Measurements from ENCODE around the gene BEND7. TPM values are rescaled to one million over a fixed set of nuclear protein-coding genes. Genes with fewer than 3 reads are reported as not detected.

Gene BEND7
- total and polyA plus RNA-seq, 9 of the 15 experiments (the other 6 are each of a cell fraction or from before 2014, with no cell fraction given): 1.3 to 11.4 (median 5.2) TPM

DNA sequence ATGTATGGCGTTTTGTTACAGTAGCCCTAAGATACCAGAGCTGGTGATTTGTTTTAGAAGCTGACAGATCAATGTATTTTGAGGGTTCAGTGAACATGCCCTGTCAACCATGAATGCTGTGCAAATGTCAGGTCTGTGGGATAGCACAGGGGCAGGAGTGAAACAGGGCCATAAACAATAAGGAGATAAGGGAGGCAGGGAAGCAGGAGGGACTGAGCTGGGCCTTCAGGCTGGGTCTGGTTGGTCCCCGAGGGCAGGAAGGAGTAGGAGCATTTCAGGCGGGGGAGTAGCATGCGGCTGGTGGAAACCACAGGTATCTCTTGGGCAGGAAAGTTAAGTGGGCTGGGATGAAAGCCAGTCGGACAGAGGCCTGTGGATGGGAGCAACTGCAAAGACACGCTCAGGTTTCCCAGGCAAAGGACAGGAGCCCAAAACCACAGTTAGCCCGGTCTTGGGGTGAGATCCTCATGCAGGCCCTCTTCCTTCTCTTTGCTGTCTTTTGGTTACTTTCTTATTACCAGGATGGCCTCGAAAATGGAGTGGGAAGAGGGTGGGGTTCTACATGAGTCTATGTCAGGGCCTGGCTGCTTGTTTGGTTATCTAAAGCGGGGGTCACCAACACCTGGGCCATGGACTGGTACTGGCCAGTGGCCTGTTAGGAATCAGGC is 111.2 kb downstream of the BEND7 start (continued):
- TF ChIP-seq ZNF592 (IDR thresholded peaks at IDR 0.05): peak; percentile 94
- no peak for TF ChIP-seq ZNF584 (CRISPR knock-in tag; IDR thresholded peaks at IDR 0.05; ENCODE audit: low read depth)
- TF ChIP-seq ZNF253 (CRISPR knock-in tag; conservative IDR thresholded peaks at IDR 0.05): no peak
- no peak for TF ChIP-seq MIER1 (IDR thresholded peaks at IDR 0.05; ENCODE audit: low read depth)
- no peak for TF ChIP-seq ZSCAN29 (IDR thresholded peaks at IDR 0.05)
- TF ChIP-seq ZNF311 (CRISPR knock-in tag; IDR thresholded peaks at IDR 0.05): no peak
- peak; percentile 93 for TF ChIP-seq L3MBTL2 (IDR thresholded peaks at IDR 0.05)
- TF ChIP-seq ZNF165 (CRISPR knock-in tag; IDR thresholded peaks at IDR 0.05; ENCODE audit: borderline replicate concordance): no peak
- no peak; the same call in 1 of the 2 replicates for TF ChIP-seq ZFP1 (CRISPR knock-in tag; IDR thresholded peaks at IDR 0.05)
- TF ChIP-seq EP400 (IDR thresholded peaks at IDR 0.05): no peak
- no peak for TF ChIP-seq BMI1 (IDR thresholded peaks at IDR 0.05; ENCODE audit: low read length)
- TF ChIP-seq PHB (CRISPR knock-in tag; IDR thresholded peaks at IDR 0.05): no peak
- 0 out of 2 replicates have a peak, but pooled peaks have one; percentile 41 for TF ChIP-seq MTA1 (IDR thresholded peaks at IDR 0.05; ENCODE audit: borderline replicate concordance)
- TF ChIP-seq, protein P1, sequence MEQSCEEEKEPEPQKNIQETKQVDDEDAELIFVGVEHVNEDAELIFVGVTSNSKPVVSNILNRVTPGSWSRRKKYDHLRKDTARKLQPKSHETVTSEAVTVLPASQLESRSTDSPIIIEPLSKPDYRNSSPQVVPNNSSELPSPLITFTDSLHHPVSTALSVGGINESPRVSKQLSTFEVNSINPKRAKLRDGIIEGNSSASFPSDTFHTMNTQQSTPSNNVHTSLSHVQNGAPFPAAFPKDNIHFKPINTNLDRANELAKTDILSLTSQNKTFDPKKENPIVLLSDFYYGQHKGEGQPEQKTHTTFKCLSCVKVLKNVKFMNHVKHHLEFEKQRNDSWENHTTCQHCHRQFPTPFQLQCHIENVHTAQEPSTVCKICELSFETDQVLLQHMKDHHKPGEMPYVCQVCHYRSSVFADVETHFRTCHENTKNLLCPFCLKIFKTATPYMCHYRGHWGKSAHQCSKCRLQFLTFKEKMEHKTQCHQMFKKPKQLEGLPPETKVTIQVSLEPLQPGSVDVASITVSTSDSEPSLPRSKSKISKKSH (CRISPR knock-in tag; IDR thresholded peaks at IDR 0.05): no peak
- TF ChIP-seq ELF1 (tag; IDR thresholded peaks at IDR 0.05): no peak
- TF ChIP-seq TCFL5 (CRISPR knock-in tag; conservative IDR thresholded peaks at IDR 0.05): peak; percentile 3; the same call in 1 of the 2 replicates
- TF ChIP-seq GTF3C2 (IDR thresholded peaks at IDR 0.05; ENCODE audit: borderline replicate concordance, extremely low read depth, insufficient read length): no peak
- no peak for TF ChIP-seq SMAD2 (IDR thresholded peaks at IDR 0.05; ENCODE audit: low read depth, low read length)
- peak; percentile 57; the same call in 1 of the 2 replicates for TF ChIP-seq ZBTB1 (CRISPR knock-in tag; IDR thresholded peaks at IDR 0.05; ENCODE audit: borderline replicate concordance, low read depth)
- no peak for TF ChIP-seq POLR2B (IDR thresholded peaks at IDR 0.05; ENCODE audit: low read depth, partially characterized antibody)
- no peak for TF ChIP-seq JUN (IDR thresholded peaks at IDR 0.05; ENCODE audit: borderline replicate concordance, low read depth, low read length)
- TF ChIP-seq JUN (CRISPR knock-in tag; IDR thresholded peaks at IDR 0.05; ENCODE audit: borderline replicate concordance): no peak

All from K562 (cell line).